ENCODE measurements around the gene ATP8B1. TPM values are rescaled to one million over a fixed set of nuclear protein-coding genes. Genes with fewer than 3 reads are reported as not detected.
A peak's percentile ranks its signal among the peaks of the same experiment; 100 is the strongest.

Gene ATP8B1
- total and polyA plus RNA-seq, 2 donors: 20.1 to 79.6 TPM

DNA sequence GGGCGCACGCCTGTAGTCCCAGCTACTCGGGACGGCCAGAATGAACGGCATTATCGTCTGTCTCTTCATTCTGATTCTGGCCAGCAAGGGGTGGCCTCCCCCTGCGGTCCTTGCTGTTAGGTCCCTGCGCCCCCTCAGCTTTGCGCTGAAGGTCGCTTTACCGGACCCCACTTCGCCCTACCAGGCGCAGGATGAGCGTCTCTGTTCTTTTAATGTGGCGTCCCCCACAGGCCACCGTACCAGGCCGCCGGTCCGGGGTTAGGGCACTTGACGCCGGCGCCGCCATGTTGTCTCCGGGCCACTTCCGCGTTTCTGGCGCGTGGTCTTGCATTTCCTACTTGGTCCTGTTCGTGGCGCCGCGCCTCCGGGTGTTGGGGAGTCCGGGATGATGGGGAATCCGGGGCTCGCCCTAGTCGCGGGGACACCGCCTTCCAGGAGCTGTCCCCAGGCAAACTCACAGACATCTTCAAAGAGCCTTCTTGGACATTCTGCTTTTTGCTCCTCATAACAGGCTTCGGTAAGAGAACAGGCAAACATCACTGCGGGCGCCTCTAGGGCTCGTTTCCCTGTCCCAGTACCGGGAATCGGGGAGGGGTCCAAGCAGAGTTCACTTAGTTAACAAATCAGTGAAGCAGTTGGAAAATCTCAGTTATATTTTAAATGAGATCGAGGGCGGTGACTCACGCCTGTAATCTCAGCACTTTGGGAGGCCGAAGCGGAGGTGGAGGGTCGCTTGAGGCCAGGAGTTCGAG, 172.9 kb downstream of the ATP8B1 start:
- Histone ChIP-seq H3K4me3 (ENCODE audit: low read depth, low read length) (peak overlapping the region; percentile 52), H3K4me1 (ENCODE audit: insufficient read depth) (peaks cover 2% of the 10 kb centered on the region), H3K36me3 (ENCODE audit: insufficient read depth) (no peaks in the 10 kb centered on the region), H3K27ac (ENCODE audit: low read depth) (peak overlapping the region; percentile 47)
- WGBS: 2% methylated on average over 52 of the region's 52 CpGs
- DNase-seq (ENCODE audit: extremely low spot score): peak; percentile 88

DNA sequence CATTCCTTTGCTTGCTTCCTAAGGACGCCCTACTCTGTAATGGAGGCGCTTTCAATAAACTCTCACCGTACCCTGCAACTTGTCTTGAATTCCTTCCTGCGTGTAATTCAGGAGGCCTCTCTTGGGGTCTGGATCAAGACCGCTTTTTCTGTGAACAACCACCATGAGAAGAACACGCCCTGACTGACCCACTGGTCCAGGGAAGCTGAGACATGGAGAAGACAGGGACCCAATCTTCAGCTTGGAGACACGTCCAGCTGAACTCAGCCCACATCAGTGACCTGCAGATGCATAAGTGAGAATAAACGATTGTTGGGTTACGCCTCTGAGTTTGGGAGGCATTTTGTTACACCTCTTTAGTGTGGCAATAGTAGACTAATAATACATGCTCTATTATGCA, 173.7 kb downstream of the ATP8B1 start:
- H3K36me3 ChIP-seq (ENCODE audit: insufficient read depth): no peaks in the 10 kb centered on the region
- 93% methylated on average over 9 of the region's 9 CpGs for WGBS
- peak overlapping the region; percentile 52 for H3K4me3 ChIP-seq (ENCODE audit: low read depth, low read length)
- no peak overlapping the region for H3K27ac ChIP-seq (ENCODE audit: low read depth)
- peaks cover 2% of the 10 kb centered on the region for H3K4me1 ChIP-seq (ENCODE audit: insufficient read depth)
- DNase-seq (ENCODE audit: extremely low spot score): no peak

DNA sequence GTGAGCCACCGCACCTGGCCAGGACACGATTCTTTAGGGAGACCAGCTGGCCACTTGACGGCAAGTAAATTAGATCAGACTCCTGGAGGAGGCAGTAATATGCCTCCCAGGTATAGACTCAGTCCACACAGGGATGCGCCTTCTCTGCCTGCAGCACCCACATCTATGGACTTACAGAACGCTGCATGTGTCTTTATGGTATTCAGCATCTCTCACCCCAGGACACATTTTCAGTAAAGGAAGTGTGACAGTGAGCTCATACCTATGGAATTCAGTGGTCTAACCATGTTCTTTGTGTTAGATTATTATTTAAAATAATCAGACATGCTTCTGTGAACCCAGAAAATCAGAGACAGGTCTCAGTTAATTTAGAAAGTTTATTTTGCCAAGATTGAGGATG, 175.6 kb downstream of the ATP8B1 start:
- no peak overlapping the region for H3K27ac ChIP-seq (ENCODE audit: low read depth)
- WGBS: 80% methylated on average over 5 of the region's 5 CpGs
- H3K4me1 ChIP-seq (ENCODE audit: insufficient read depth): peaks cover 2% of the 10 kb centered on the region
- no peak for DNase-seq (ENCODE audit: extremely low spot score)
- H3K36me3 ChIP-seq (ENCODE audit: insufficient read depth): no peaks in the 10 kb centered on the region
- H3K4me3 ChIP-seq (ENCODE audit: low read depth, low read length): no peak overlapping the region

DNA sequence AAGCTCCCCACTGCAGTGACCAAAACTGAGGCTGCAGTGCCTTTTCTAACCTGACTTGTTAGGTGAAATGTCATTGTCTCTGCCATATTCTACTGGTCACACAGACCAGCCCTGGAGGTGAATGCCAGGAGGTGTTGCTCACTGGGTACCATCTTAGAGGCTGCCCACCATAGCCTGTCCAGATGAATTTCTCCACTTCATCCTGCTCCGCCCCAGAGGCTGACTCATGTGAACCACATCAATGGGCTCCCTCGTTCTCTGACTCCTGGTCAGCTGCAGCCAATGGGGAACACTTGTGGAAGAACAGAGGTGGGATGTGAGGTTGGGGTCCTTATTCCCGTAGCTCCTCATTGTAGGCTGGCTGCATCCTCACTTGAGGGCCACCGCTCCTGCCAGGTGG, 178.1 kb downstream of the ATP8B1 start:
- Histone ChIP-seq H3K4me1 (ENCODE audit: insufficient read depth) (peaks cover 2% of the 10 kb centered on the region), H3K4me3 (ENCODE audit: low read depth, low read length) (no peak overlapping the region), H3K27ac (ENCODE audit: low read depth) (no peak overlapping the region), H3K36me3 (ENCODE audit: insufficient read depth) (no peaks in the 10 kb centered on the region)
- no peak for DNase-seq (ENCODE audit: extremely low spot score)
- 86% methylated on average over 4 of the region's 4 CpGs for WGBS

GRCh38 chr18:57621246-57621604, 181.9 kb downstream of the ATP8B1 start:
- H3K36me3 ChIP-seq (ENCODE audit: insufficient read depth): peaks cover 3% of the 10 kb centered on the region
- H3K4me3 ChIP-seq (ENCODE audit: low read depth, low read length): peak overlapping the region; percentile 70
- DNase-seq (ENCODE audit: extremely low spot score): no peak
- H3K4me1 ChIP-seq (ENCODE audit: insufficient read depth): no peaks in the 10 kb centered on the region
- H3K27ac ChIP-seq (ENCODE audit: low read depth): peak overlapping the region; percentile 61
- under 1% methylated on average over 20 of the region's 20 CpGs for WGBS

- peaks cover 3% of the 10 kb centered on the region for H3K36me3 ChIP-seq (ENCODE audit: insufficient read depth)
- H3K4me1 ChIP-seq (ENCODE audit: insufficient read depth): no peaks in the 10 kb centered on the region
- H3K4me3 ChIP-seq (ENCODE audit: low read depth, low read length): no peak overlapping the region
- DNase-seq (ENCODE audit: extremely low spot score): no peak
- 96% methylated on average over 3 of the region's 3 CpGs for WGBS
- no peak overlapping the region for H3K27ac ChIP-seq (ENCODE audit: low read depth)
Measured at GRCh38 chr18:57619876-57620275, 183.2 kb downstream of the ATP8B1 start.

GRCh38 chr18:57618910-57619309, 184.2 kb downstream of the ATP8B1 start:
- Histone ChIP-seq H3K4me3 (ENCODE audit: low read depth, low read length) (no peak overlapping the region), H3K36me3 (ENCODE audit: insufficient read depth) (peaks cover 3% of the 10 kb centered on the region), H3K27ac (ENCODE audit: low read depth) (no peak overlapping the region), H3K4me1 (ENCODE audit: insufficient read depth) (no peaks in the 10 kb centered on the region)
- DNase-seq (ENCODE audit: extremely low spot score): no peak
- 79% methylated on average over 3 of the region's 3 CpGs for whole genome bisulfite sequencing

DNA sequence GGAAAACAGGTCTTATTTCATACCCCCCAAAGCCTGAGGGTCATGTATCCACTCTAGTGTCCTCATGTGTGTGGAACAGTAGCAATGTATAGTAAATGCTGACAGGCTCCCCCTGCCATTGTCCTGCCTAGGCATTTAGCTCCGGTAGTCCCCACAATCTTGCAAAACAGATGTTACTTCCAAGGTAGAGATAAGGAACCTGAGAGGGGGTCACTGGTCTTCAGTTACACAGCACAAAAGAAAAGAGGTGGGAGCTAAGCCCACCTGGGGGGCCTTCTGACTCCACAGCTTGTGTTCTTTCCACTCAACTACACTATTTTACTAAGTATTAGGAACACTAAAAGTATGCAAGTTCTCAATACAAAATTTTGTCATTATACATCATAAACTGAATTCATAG, 199.2 kb downstream of the ATP8B1 start:
- Histone ChIP-seq H3K36me3 (ENCODE audit: insufficient read depth) (peaks cover 5% of the 10 kb centered on the region), H3K4me3 (ENCODE audit: low read depth, low read length) (no peak overlapping the region), H3K27ac (ENCODE audit: low read depth) (no peak overlapping the region), H3K4me1 (ENCODE audit: insufficient read depth) (no peaks in the 10 kb centered on the region)
- DNase-seq (ENCODE audit: extremely low spot score): no peak
- 73% methylated on average over 1 of the region's 1 CpG for WGBS

Small RNA genes lying within 50 kb of the gene (small RNA-seq; reads per million reads assigned to genes)
- not detected for gene RNU6-742P

Other genes with a start within 250 kb of the ATP8B1 start
- gene FECH, start 216.6 kb downstream of the ATP8B1 start, total RNA-seq: 28.7 TPM
- gene FECH, start 216.6 kb downstream of the ATP8B1 start, polyA plus RNA-seq: 24.6 TPM
- gene NARS1, start 181.5 kb downstream of the ATP8B1 start, total RNA-seq: 100 TPM
- 81.2 TPM for gene NARS1, start 181.5 kb downstream of the ATP8B1 start, polyA plus RNA-seq
- 56.9 TPM for gene NEDD4L, start 240.9 kb upstream of the ATP8B1 start, total RNA-seq
- gene NEDD4L, start 240.9 kb upstream of the ATP8B1 start, polyA plus RNA-seq: 15.1 TPM